Ishikawa (cell line): ENCODE data around the gene ELOVL3.

Experiments
- CREB1 ChIP-seq: IDR thresholded peaks from 2 replicates; pipeline ENCODE4 v1.6.1; 2012; ENCODE audit warnings: low read depth
- EGR1 ChIP-seq: IDR thresholded peaks from 2 replicates; pipeline ENCODE4 v1.6.1; 2012
- EP300 ChIP-seq: IDR thresholded peaks from 2 replicates; pipeline ENCODE4 v1.6.1; 2012; ENCODE audit warnings: borderline replicate concordance
- FOXM1 ChIP-seq: IDR thresholded peaks from 2 replicates; pipeline ENCODE4 v1.6.1; 2012; ENCODE audit warnings: low read depth, borderline replicate concordance
- MAX ChIP-seq: IDR thresholded peaks from 2 replicates; pipeline ENCODE4 v1.6.1; 2012
- NFIC ChIP-seq: IDR thresholded peaks from 2 replicates; pipeline ENCODE4 v1.6.1; 2012
- RAD21 ChIP-seq: IDR thresholded peaks from 2 replicates; pipeline ENCODE4 v1.6.1; 2012; ENCODE audit warnings: low read depth
- REST ChIP-seq: IDR thresholded peaks from 2 replicates; pipeline ENCODE4 v1.6.1; 2012; ENCODE audit warnings: low read depth, mild to moderate bottlenecking
- TAF1 ChIP-seq: IDR thresholded peaks from 2 replicates; pipeline ENCODE4 v1.6.1; 2012; ENCODE audit warnings: low read depth, mild to moderate bottlenecking
- YY1 ChIP-seq: IDR thresholded peaks from 2 replicates; pipeline ENCODE4 v1.6.1; 2012; ENCODE audit warnings: low read depth

- no peak for TF ChIP-seq NFIC
- no peak for TF ChIP-seq REST
- TF ChIP-seq TAF1: no peak
- TF ChIP-seq EGR1: no peak
- TF ChIP-seq YY1: no peak
- TF ChIP-seq MAX: no peak
- TF ChIP-seq FOXM1: no peak
- no peak for TF ChIP-seq RAD21
- no peak for TF ChIP-seq EP300
- TF ChIP-seq CREB1: no peak
Measured at GRCh38 chr10:102268375-102268888, 42.3 kb downstream of the ELOVL3 start.
